Activated naive CD4-positive, alpha-beta T cell treated with anti-CD3 and anti-CD28 coated beads, Interleukin-2, amount 50 U/mL, for 16 hours (primary cell): ENCODE results near the gene PSPH.

ENCODE experiments used
- DNase-seq: peaks from one replicate; pipeline ENCODE4 v3.0.0-alpha.2; 2020

PSPH gene

DNA sequence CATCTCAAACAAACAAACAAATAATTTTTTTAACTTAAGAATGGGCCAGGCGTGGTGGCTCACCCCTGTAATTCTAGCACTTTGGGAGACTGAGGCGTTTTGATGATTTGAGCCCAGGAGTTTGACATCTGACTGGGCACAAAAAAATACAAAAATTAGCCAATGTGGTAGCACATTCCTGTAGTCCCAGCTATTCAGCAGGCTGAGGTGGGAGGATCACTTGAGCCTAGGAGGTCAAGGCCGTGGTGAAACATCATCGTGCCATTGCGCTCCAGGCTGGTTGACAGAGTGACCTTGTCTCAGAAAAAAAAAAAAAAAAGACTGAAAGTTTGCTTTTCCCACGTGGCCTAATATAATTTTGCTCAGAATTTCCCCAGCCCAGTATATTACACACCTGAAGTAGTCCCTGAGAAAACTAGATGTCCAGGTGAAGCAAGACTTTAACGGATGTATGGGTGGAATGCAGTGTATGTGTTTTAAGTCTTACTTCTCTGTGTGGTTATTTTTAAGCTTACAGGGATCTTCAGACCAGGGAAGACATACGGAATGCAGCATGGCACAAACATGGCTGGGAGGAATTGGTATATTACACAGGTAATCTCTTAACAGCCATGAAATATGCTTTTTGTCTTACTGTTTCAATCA, 54.3 kb downstream of the PSPH start:
- DNase-seq: no peak

- DNase-seq: no peak
Observed at GRCh38 chr7:55992346-55992745, 58.9 kb downstream of the PSPH start.

DNA sequence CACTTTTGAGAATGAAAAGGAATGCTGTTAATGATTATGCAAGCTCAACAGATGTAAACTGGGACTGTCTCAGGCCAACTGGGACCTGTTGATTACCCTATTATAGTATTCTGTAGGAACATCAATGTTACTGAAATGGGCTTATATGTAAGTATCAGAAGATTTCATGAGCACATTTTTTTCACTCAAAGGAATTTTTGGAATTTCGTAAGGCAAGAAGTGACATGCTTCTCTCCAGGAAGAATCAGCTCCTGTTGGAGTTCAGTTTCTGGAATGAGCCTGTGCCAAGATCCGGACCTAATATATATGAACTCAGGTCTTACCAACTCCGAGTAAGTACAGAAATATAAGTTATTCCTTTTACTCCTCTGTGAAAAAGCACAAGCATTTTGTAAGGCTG, 67.7 kb downstream of the PSPH start:
- no peak for DNase-seq

DNA sequence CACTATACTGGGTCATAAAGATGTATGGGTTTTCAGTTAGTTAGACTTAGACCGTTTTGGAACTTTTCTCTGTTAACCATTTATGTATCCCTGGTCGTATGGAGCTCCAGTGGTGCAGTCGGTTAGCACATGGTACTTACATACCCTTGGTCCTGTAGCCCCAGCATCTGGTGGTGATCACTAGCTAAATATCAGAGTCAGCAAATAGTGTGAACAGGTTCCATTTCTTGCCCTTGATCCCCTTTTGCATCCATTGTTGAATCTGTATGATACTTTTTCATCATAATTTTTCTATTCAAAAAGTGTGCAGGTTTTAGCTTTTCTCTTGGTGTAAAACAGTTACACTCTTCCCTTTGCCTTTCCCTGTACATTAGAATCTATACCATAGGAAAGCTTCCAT, 71.0 kb downstream of the PSPH start:
- DNase-seq: no peak

DNA sequence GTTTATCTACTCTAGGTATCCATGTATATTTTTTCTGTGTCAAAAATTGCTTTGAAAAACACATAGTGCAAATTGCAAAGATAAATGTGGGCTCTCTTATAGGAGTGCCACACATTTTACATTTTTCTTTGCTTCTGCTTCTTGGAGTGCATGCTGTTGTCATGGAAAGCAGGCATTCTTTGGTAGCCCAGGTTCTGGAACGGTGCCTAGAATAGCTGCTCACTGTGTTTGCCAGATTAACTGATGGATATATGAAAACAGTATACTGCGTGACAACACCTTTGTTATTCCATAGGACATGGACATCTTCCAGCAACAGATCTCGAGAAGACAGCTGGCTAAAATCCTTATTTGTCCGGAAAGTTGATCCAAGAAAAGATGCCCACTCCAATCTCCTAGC, 73.4 kb downstream of the PSPH start:
- DNase-seq: no peak

DNA sequence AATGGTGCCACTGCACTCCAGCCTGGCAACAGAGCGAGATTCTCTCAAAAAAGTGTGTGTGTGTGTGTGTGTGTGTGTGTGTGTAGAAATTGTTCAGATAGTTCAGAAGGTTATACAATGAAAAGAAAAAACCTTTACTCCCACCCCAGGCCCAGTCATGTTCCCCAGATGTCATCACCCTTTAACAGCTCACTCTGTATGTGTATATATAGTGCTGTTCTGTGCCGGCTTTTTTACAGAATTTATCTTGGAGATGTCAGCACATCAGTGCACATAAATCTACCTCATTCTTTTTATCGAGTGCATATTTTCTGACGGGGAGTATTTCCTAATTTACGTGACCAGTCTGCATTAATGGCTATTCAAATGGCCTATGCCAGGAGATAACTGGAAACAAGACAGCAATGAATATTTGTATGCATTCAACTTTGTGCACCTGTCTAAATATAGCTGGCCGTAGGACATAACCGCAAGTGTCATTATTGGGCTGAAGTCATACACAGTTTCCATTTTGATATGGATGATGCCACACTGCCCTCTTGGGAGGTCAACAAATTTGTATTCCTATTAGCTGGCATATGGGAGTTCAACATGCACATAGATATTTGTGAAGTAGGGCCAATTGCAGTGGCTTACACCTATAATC, 75.1 kb downstream of the PSPH start:
- DNase-seq: no peak

DNA sequence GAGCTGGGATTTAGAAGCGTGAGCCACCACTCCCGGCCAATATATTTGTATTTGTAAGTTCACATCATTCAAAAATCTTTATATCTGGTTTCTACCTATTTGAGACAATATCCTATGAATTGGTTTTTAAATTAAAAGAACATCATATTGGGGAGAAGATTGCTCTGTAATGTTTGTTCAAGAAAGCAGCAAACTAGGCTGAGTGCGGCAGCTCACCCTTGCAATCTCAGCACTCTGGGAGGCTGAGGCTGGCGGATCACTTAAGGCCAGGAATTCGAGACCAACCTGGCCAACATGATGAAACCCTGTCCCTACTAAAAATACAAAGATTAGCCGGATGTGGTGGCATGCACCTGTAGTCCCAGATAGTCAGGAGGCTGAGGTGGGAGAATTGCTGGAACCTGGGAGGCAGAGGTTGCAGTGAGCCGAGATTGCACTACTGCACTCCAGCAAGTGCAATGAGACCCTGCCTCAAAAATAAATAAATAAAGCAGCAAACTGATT, 77.4 kb downstream of the PSPH start:
- no peak for DNase-seq

- DNase-seq: no peak
Observed at GRCh38 chr7:55970978-55971377, 80.3 kb downstream of the PSPH start.

DNA sequence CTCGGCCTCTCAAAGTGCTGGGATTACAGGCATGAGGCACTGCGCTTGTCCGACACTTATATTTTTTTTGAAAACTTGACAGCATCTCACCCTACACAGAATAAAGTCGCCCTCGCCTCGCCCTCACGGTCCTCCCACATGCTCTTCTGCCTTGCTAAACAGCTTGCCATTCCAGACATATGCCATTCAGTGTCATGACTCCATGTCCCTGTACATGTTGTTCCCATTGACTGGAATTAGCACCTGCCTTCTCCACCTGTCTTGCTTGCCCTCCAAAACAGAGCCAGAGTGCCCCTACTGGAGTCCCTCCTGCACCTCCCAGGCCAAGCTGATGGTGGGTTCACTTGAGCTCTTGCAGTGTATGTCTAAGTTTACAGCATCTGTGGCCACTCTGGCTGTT, 80.7 kb downstream of the PSPH start:
- DNase-seq: no peak

GRCh38 chr7:55969391-55969790, 81.9 kb downstream of the PSPH start:
- DNase-seq: no peak

DNA sequence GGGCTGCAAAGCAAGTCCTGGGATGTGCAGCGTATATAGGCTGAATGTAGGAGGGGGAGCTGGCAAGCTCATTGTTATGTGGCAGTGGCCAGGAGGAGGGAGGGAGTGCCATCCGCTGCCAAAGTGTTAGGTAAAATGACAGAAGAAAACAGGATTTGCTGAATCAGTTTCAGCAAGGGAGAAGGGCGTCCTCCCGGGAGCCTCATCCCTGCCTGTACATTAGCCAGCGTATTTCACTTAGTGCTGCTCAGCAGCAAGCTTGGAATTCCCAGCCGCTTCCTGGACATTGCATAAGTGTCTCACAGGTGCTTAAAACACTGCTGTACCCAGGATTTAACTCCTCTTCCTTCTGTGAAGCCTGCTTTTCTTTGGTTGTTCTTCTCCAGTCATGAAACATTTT, 84.4 kb downstream of the PSPH start:
- no peak for DNase-seq

DNA sequence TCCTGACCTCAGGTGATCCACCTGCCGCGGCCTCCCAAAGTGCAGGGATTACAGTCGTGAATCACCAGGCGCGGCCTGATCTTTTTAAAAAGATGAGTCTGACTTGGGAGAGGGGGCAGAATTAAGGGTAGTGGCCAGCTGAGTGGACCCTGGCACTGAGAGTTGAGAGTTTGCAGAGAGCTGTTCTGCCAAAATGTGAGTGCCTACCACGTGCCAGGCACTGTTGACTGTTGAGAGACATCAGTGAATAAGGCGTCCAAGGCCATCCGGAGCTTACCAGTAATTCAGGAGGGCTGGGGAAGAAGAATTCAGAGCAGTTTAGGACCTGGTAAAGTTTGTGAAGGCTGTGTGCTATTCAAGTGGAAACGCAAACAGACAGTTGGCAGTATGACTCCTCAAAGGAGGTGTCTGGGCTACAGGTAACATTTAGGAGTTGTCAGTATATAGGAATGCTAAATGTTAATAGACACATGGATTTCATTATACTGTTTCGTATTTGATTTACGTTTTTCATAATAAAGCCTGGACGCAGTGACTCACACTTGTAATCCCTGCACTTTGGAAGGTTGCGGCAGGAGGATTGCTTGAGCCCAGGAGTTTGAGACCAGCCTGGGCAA, 85.3 kb downstream of the PSPH start:
- no peak for DNase-seq

DNA sequence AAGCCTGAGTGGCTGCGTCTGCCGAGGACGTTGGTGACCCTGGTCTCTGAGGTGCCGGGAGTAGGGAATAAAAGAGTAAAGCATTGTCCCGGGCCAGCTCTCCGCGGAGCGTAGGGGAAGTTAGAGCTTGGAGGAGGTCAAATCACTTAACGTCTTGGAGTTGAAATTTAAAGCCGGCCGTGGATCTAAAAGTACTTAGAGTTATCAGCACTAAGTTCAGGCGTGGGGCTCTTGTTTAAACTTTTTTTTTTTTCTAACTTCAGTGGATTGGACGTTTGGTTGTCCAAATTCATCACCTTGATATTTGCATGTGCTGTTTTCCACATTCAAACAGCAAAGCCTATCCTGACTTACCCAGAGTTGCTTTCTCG, 86.2 kb downstream of the PSPH start:
- no peak for DNase-seq

GRCh38 chr7:55964261-55965099, 86.8 kb downstream of the PSPH start, which contains the start of gene NIPSNAP2:
NIPSNAP2 (plus strand) TSS chr7:55964585; CDS start chr7:55964610, 25 bp downstream.
- peak; percentile 67 for DNase-seq

- no peak for DNase-seq
Observed at GRCh38 chr7:55963584-55964168, 87.6 kb downstream of the PSPH start.

GRCh38 chr7:55962014-55962413, 89.2 kb downstream of the PSPH start:
- no peak for DNase-seq
